HCT116 (cell line): ENCODE results near the gene HLA-E. TPM values are rescaled to one million over a fixed set of nuclear protein-coding genes. Genes with fewer than 3 reads are reported as not detected.
"Not testable (repeated sequence)": the region's sequence is repeated elsewhere in the genome, so short reads cannot be mapped to it uniquely, and the experiment has no call there.

Experiments
- ATAC-seq: fragments of 200-7000 bp; cut with Tn5 transposase; 2 replicates; pipeline ENCODE4 v1.9.1; 2020; ENCODE audit warnings: mild to moderate bottlenecking, moderate library complexity
- BruUV-seq: library from RNA; stranded (reverse); fragments of 400-500 nt; replicated peaks from 2 replicates; lab custom pipeline; 2021; lab: Mats Ljungman, UMichigan
- CTCF ChIA-PET: fragments of 300-600 bp; sonication (Branson Sonifier 250); formaldehyde crosslinking; loops from one replicate; lab custom pipeline; 2021; ENCODE audit warnings: antibody characterized with exemption; lab: Charles Lee
- POLR2A ChIA-PET: fragments of 300-600, 350-600 bp; sonication (Branson Sonifier 250); formaldehyde crosslinking; loops from one replicate; lab custom pipeline; 2021; ENCODE audit warnings: antibody characterized with exemption; lab: Charles Lee
- RAD21 ChIA-PET, 2 experiments: fragments of 300-600 bp; sonication (Branson Sonifier 250); formaldehyde crosslinking; loops; one replicate each; lab custom pipeline; 2023; ENCODE audit warnings: low total read pairs in 2 of 2; ENCODE audit not compliant: uncharacterized antibody in 2 of 2, unreplicated experiment in 2 of 2, low non-redundant PET in 1 of 2; lab: Charles Lee
- DNase-seq: peaks from one replicate; pipeline ENCODE4 v3.0.0-alpha.2; 2010; ENCODE audit warnings: low read depth, low spot score
- H2AFZ ChIP-seq: fragments of 200-600 bp; shearing (Covaris generic), sonication (generic); 2 replicates; pipeline ENCODE4 v1.6.1; 2017; ENCODE audit warnings: low read depth, mixed run types, mixed read lengths, antibody characterized with exemption, low read length; ENCODE audit not compliant: poor library complexity, severe bottlenecking
- H3K27ac ChIP-seq: 2 replicates; pipeline ENCODE4 v1.5.1; 2012; ENCODE audit warnings: low read depth, low read length
- H3K27me3 ChIP-seq: fragments of 200-600 bp; sonication (generic); 2 replicates; pipeline ENCODE4 v1.6.1; 2016; ENCODE audit warnings: mixed run types, low read length, mixed read lengths; ENCODE audit not compliant: insufficient read depth
- H3K36me3 ChIP-seq, 2 experiments: fragments of 200-500 bp in 1 of 2; fragments of 200-600 bp in 1 of 2; sonication (Bioruptor generic) in 1 of 2; sonication (generic) in 1 of 2; 2 replicates each; pipeline versions ENCODE4 v1.5.1 to v1.6.1; 2014 to 2016; ENCODE audit warnings: low read length in 2 of 2, inconsistent platforms in 1 of 2, mixed read lengths in 1 of 2, mixed run types in 1 of 2; ENCODE audit not compliant: insufficient read depth in 2 of 2, control insufficient read depth in 1 of 2
- H3K4me1 ChIP-seq, 2 experiments: fragments of 200-600 bp in 1 of 2; sonication (generic) in 1 of 2; 2 replicates each; pipeline versions ENCODE4 v1.5.1 to v1.6.1; 2012 to 2017; ENCODE audit warnings: low read length in 2 of 2, inconsistent platforms in 1 of 2, mild to moderate bottlenecking in 1 of 2, mixed read lengths in 1 of 2, mixed run types in 1 of 2, moderate library complexity in 1 of 2; ENCODE audit not compliant: insufficient read depth in 2 of 2, control insufficient read depth in 1 of 2
- H3K4me2 ChIP-seq: fragments of 200-600 bp; sonication (generic); 2 replicates; pipeline ENCODE4 v1.6.1; 2017; ENCODE audit warnings: mixed run types, low read length, mixed read lengths
- H3K4me3 ChIP-seq, 2 experiments: fragments of 200-600 bp in 1 of 2; sonication (generic) in 1 of 2; replicated peaks in 1 of 2; 2 replicates each; pipeline ENCODE4 v1.5.1; 2011 to 2016; ENCODE audit warnings: low read length in 2 of 2, control low read depth in 1 of 2, low read depth in 1 of 2, mild to moderate bottlenecking in 1 of 2, mixed read lengths in 1 of 2, mixed run types in 1 of 2
- H3K79me2 ChIP-seq: fragments of 200-600 bp; sonication (generic); 2 replicates; pipeline ENCODE4 v1.6.1; 2017; ENCODE audit warnings: mild to moderate bottlenecking, mixed run types, low read length, moderate library complexity, mixed read lengths; ENCODE audit not compliant: insufficient read depth
- H3K9ac ChIP-seq: fragments of 200-600 bp; sonication (generic); 2 replicates; pipeline ENCODE4 v1.6.1; 2016; ENCODE audit warnings: low read length, mixed read lengths
- H3K9me2 ChIP-seq: fragments of 200-600 bp; sonication (generic), shearing (Covaris generic); 2 replicates; pipeline ENCODE4 v1.6.1; 2017; ENCODE audit warnings: mixed run types, mild to moderate bottlenecking, moderate library complexity; ENCODE audit not compliant: insufficient read depth
- H3K9me3 ChIP-seq, 2 experiments: fragments of 200-500 bp in 1 of 2; fragments of 200-600 bp in 1 of 2; sonication (Bioruptor generic) in 1 of 2; sonication (generic) in 1 of 2; 2 replicates each; pipeline ENCODE4 v1.6.1; 2014 to 2017; ENCODE audit warnings: low read length in 2 of 2, mixed read lengths in 2 of 2, inconsistent platforms in 1 of 2, low read depth in 1 of 2, mild to moderate bottlenecking in 1 of 2, mixed run types in 1 of 2, moderate library complexity in 1 of 2; ENCODE audit not compliant: control insufficient read depth in 1 of 2, insufficient read depth in 1 of 2
- H4K20me1 ChIP-seq: fragments of 200-600 bp; sonication (generic), shearing (Covaris generic); 2 replicates; pipeline ENCODE4 v1.6.1; 2017; ENCODE audit warnings: mixed run types, mild to moderate bottlenecking, moderate library complexity; ENCODE audit not compliant: insufficient read depth
- ATF3 ChIP-seq: IDR thresholded peaks from 2 replicates; pipeline ENCODE4 v1.6.1; 2012
- CBX3 ChIP-seq: IDR thresholded peaks from 2 replicates; pipeline ENCODE4 v1.6.1; 2012; ENCODE audit warnings: low read depth
- CTCF ChIP-seq, 3 experiments: fragments of 200-600 bp in 1 of 3; sonication (generic) in 1 of 3; IDR thresholded peaks in 2 of 3; conservative IDR thresholded peaks in 1 of 3; 2 replicates each; pipeline ENCODE4 v1.5.1; 2012 to 2017; ENCODE audit warnings: low read depth in 2 of 3, low read length in 2 of 3, antibody characterized with exemption in 1 of 3, borderline replicate concordance in 1 of 3, control low read depth in 1 of 3, mild to moderate bottlenecking in 1 of 3, mixed read lengths in 1 of 3, mixed run types in 1 of 3, moderate library complexity in 1 of 3; ENCODE audit not compliant: insufficient read depth in 1 of 3
- EGR1 ChIP-seq: IDR thresholded peaks from 2 replicates; pipeline ENCODE4 v1.6.1; 2012; ENCODE audit warnings: low read depth
- EZH2 ChIP-seq: fragments of 200-600 bp; sonication (generic); IDR thresholded peaks from 2 replicates; pipeline ENCODE4 v1.6.1; 2017; ENCODE audit warnings: antibody characterized with exemption, mixed run types
- SIN3A ChIP-seq: IDR thresholded peaks from 2 replicates; pipeline ENCODE4 v1.6.1; 2012; ENCODE audit warnings: low read depth
- SP1 ChIP-seq: IDR thresholded peaks from 2 replicates; pipeline ENCODE4 v1.6.1; 2012; ENCODE audit warnings: low read depth
- SRF ChIP-seq: IDR thresholded peaks from 2 replicates; pipeline ENCODE4 v1.6.1; 2012; ENCODE audit warnings: low read depth
- intact Hi-C: fragments of 100-400 bp; cut with micrococcal nuclease; formaldehyde crosslinking; loops from 2 replicates; pipeline ENCODE4 v1.10.0; 2022
- total RNA-seq: library from RNA; stranded (reverse); gene quantifications from one replicate; pipeline ENCODE4 v1.2.1, GENCODE V29; 2021; ENCODE audit not compliant: unreplicated experiment

HLA-E gene
- total RNA-seq, 1 experiment from 2014 or later: 108 TPM

DNA sequence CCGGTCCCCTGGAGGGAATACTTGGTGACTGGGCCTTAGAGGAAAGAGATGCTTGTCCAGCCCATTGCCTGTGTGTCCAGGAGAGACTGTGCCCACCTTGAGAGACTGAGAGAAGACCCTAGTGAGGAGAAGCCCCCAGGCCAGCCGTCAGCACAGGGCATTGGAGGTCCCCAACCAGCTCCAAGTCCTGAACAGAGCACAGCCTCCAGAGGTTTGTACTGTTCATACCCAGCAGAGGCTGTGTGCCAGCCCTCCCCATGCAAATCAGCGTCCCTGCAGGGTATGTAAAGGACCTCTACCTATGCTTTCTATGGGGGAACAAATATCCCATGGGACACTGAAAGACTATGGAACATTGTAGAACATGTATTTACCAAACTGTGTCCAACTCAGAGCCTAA, 8.4 kb downstream of the HLA-E start (continued):
- TF ChIP-seq ATF3 (no peak), SP1 (no peak), SIN3A (no peak), CTCF (IDR thresholded peaks at IDR 0.05 in 2 of 3, conservative IDR thresholded peaks at IDR 0.05 in 1 of 3; ENCODE audit: borderline replicate concordance in 1 of 3, insufficient read depth in 1 of 3, low read depth in 2 of 3, low read length in 2 of 3) (no peak), EZH2 (no peak), CBX3 (no peak), EGR1 (no peak), SRF (no peak)

DNA sequence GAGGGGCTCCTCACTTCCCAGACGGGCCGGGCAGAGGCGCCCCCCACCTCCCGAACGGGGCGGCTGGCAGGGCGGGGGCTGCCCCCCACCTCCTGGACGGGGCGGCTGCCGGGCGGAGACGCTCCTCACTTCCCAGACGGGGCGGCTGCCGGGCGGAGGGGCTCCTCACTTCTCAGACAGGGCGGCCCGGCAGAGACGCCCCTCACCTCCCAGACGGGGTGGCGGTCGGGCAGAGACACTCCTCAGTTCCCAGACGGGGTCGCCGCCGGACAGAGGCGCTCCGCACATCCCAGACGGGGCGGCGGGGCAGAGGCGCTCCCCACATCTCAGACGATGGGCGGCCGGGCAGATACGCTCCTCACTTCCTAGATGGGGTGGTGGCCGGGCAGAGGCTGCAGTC, 9.4 kb downstream of the HLA-E start:
- H3K4me3 ChIP-seq, H2AFZ ChIP-seq, H3K27me3 ChIP-seq, H3K9me3 ChIP-seq, H3K27ac ChIP-seq, RAD21 ChIA-PET, H3K9ac ChIP-seq, BruUV-seq, H3K79me2 ChIP-seq, CTCF ChIA-PET, DNase-seq, H3K4me1 ChIP-seq, H3K36me3 ChIP-seq, POLR2A ChIA-PET, H4K20me1 ChIP-seq, intact Hi-C loops, ATAC-seq, H3K9me2 ChIP-seq, H3K4me2 ChIP-seq: not testable (repeated sequence)
